Right lobe of liver (tissue), 6 donors: ENCODE results near the gene MRPL52. TPM values are rescaled to one million over a fixed set of nuclear protein-coding genes. Genes with fewer than 3 reads are reported as not detected.
A peak's percentile ranks its signal among the peaks of the same experiment; 100 is the strongest.
"Not testable (repeated sequence)": the region's sequence is repeated elsewhere in the genome, so short reads cannot be mapped to it uniquely, and the experiment has no call there.

Experiments
- ATAC-seq, 4 donors: fragments of 200-7000 bp; cut with Tn5 transposase; one replicate each; pipeline ENCODE4 v1.9.1; 2020; ENCODE audit warnings: mild to moderate bottlenecking in 4 of 4, moderate library complexity in 4 of 4
- DNase-seq, 3 donors: peaks; one replicate each; pipeline ENCODE4 v3.0.0-alpha.2; 2020
- H3K27ac ChIP-seq, 3 donors: fragments of 200-600 bp; one replicate each; pipeline ENCODE4 v1.8.0; 2022
- H3K27me3 ChIP-seq, 2 donors: fragments of 200-600 bp; one replicate each; pipeline ENCODE4 v1.8.0; 2022
- H3K36me3 ChIP-seq, 4 donors: fragments of 200-600 bp; sonication (generic) in 1 of 4; one replicate each; pipeline versions ENCODE4 v1.5.1 to v1.8.0; 2017 to 2022; ENCODE audit warnings: control low read depth in 1 of 4
- H3K4me1 ChIP-seq, 4 donors: fragments of 200-600 bp; sonication (generic) in 1 of 4; one replicate each; pipeline versions ENCODE4 v1.5.1 to v1.8.0; 2017 to 2022; ENCODE audit warnings: control low read depth in 1 of 4
- H3K4me3 ChIP-seq, 3 donors: fragments of 200-600 bp; one replicate each; pipeline ENCODE4 v1.8.0; 2022
- H3K9me3 ChIP-seq, 4 donors: fragments of 200-600 bp; sonication (generic) in 1 of 4; one replicate each; pipeline versions ENCODE4 v1.5.1 to v1.8.0; 2017 to 2022; ENCODE audit warnings: control low read depth in 1 of 4
- CTCF ChIP-seq, 4 donors: fragments of 200-600 bp in 3 of 4; fragments of 450-650 bp in 1 of 4; IDR thresholded peaks; one replicate each; pipeline versions ENCODE4 v1.5.1 to v1.8.0; 2016 to 2022; ENCODE audit warnings: antibody characterized with exemption in 4 of 4, mild to moderate bottlenecking in 2 of 4
- POLR2A ChIP-seq: fragments of 450-650 bp; IDR thresholded peaks from one replicate; pipeline ENCODE4 v1.6.1; 2017; ENCODE audit warnings: antibody characterized with exemption, mild to moderate bottlenecking
- WGBS: methylation state at CpG from one replicate; pipeline ENCODE4 v1.1.6; 2018; ENCODE audit warnings: low coverage, low lambda C conversion rate; ENCODE audit not compliant: insufficient coverage; ENCODE audit errors: missing lambda C conversion rate; 5-methylcytosine and 5-hydroxymethylcytosine counted together
- intact Hi-C, 2 donors: fragments of 100-400 bp; cut with DNase I; formaldehyde crosslinking; loops; one replicate each; pipeline versions ENCODE4 v1.11.2 to v1.14.1; 2022
- total RNA-seq, 6 experiments: library from RNA; depleted of rRNA in 2 of 6; stranded (reverse); fragments of >200 nt in 2 of 6; fragmentation: NEBNext Ultra II Directional in 3 of 6; extraction: Animal tissue kit (Norgen Biotek cat#: 25700) in 3 of 6; gene quantifications; one replicate each; pipeline versions ENCODE4 v1.1.0 to v1.2.4, GENCODE V29; 2016 to 2023
- donor health status: DM: no; HTN: yes; CAD: no.
- donor health status: DM: no; HTN: no; CAD: no.
- donor health status: DM: no; HTN: no; CAD: no.
- donor health status: DM: no; HTN: yes; CAD: no.
- donor health status: DM: no; HTN: yes; CAD: no.

MRPL52 gene
- total RNA-seq, 6 experiments from 2014 or later, result 42.0 to 96.6 (median 47.6) TPM

DNA sequence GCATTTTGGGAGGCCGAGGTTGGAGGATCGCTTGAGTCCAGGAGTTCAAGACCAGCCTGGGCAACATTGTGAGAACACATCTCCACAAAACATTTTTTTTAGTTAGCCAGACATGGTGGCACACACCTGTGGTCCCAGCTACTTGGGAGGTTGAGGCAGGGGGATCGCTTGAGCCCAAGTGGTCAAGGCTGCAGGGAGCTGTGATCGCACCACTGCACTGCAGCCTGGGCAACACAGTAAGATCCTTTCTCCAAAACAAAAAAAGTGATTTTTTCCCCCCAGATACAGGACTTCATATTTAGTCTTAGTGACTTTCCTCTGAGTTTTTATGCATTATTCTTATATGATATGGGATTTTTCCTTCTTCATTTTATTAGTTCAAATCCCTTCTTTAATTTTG lies 43.0 kb upstream of the MRPL52 start:
- Histone ChIP-seq H3K9me3 (no peaks in the 10 kb centered on the region), H3K36me3 (no peaks in the 10 kb centered on the region), H3K4me3 (no peak overlapping the region), H3K27me3 (no peaks in the 10 kb centered on the region), H3K4me1 (no peaks in the 10 kb centered on the region), H3K27ac (no peak overlapping the region)
- DNase-seq, result no peak
- WGBS, result 89% methylated on average over 4 of the region's 4 CpGs
- TF ChIP-seq POLR2A (no peak), CTCF (IDR thresholded peaks at IDR 0.05) (no peak)
- intact Hi-C loops, result no loop called here
- ATAC-seq, result no peak

DNA sequence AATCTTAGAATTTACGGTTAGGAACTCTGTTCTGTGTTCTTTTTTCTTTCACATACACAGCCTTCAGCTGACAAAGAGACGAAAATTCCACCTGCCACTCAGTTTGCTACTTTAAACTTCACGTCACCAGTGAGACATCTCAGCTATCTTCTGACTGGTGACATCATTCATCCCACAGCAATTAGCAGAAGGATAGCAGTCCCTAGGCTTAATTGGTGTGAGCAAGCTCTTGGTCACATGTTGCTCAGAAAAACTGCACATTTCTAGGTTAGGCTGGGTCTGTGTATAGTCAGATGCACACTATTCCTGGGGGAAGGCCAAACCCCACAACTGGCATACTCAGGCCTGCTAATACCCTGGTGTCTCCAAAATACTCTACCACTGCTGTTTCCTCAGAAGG lies 38.4 kb upstream of the MRPL52 start:
- no peaks in the 10 kb centered on the region for H3K9me3 ChIP-seq
- no peak overlapping the region for H3K4me3 ChIP-seq
- no peaks in the 10 kb centered on the region for H3K4me1 ChIP-seq
- TF ChIP-seq POLR2A (no peak), CTCF (IDR thresholded peaks at IDR 0.05) (no peak)
- H3K27me3 ChIP-seq, result no peaks in the 10 kb centered on the region
- H3K36me3 ChIP-seq, result no peaks in the 10 kb centered on the region
- DNase-seq, result no peak
- 71% methylated on average over 3 of the region's 3 CpGs for WGBS
- H3K27ac ChIP-seq, result no peak overlapping the region
- ATAC-seq, result peak in 1 of 4 donors; percentile 53
- intact Hi-C loops, result no loop called here

- Histone ChIP-seq H3K36me3 (no peaks in the 10 kb centered on the region), H3K4me1 (peaks cover 0 to 5% (median 0%) of the 10 kb centered on the region in 4 donors), H3K27me3 (no peaks in the 10 kb centered on the region), H3K27ac (no peak overlapping the region), H3K4me3 (no peak overlapping the region), H3K9me3 (no peaks in the 10 kb centered on the region)
- ATAC-seq (no peak), DNase-seq (no peak)
- intact Hi-C loops, result no loop called here
- no peak for TF ChIP-seq POLR2A
- TF ChIP-seq CTCF (IDR thresholded peaks at IDR 0.05), result no peak
- WGBS, result 88% methylated on average over 2 of the region's 2 CpGs
Observed at GRCh38 chr14:22792158-22792557, 37.5 kb upstream of the MRPL52 start.

- H3K9me3 ChIP-seq, H3K27me3 ChIP-seq, H3K4me3 ChIP-seq, H3K27ac ChIP-seq, DNase-seq, H3K36me3 ChIP-seq, intact Hi-C loops, ATAC-seq, H3K4me1 ChIP-seq: not testable (repeated sequence)
- 61% methylated on average over 5 of the region's 5 CpGs for WGBS
Observed at GRCh38 chr14:22793550-22793949, 36.1 kb upstream of the MRPL52 start.

GRCh38 chr14:22793976-22794375 lies 35.7 kb upstream of the MRPL52 start:
- 0% methylated on average over 1 of the region's 5 CpGs for WGBS

More at GRCh38 chr14:22793976-22794375, 35.7 kb upstream of the MRPL52 start:
- no peak for ATAC-seq
- Histone ChIP-seq H3K36me3 (no peaks in the 10 kb centered on the region), H3K9me3 (no peaks in the 10 kb centered on the region), H3K4me3 (no peak overlapping the region), H3K4me1 (peaks cover 0 to 5% (median 0%) of the 10 kb centered on the region in 4 donors), H3K27me3 (no peaks in the 10 kb centered on the region), H3K27ac (no peak overlapping the region)
- no peak for DNase-seq
- intact Hi-C loops, result no loop called here
- TF ChIP-seq POLR2A (no peak), CTCF (IDR thresholded peaks at IDR 0.05) (no peak)
